Fibroblast of skin of right quadriceps (primary cell): Measurements from ENCODE around the gene CRIP3.
"Not testable (repeated sequence)": the region's sequence is repeated elsewhere in the genome, so short reads cannot be mapped to it uniquely, and the experiment has no call there.

Source experiments
- DNase-seq: peaks from one replicate; pipeline ENCODE4 v3.0.0-alpha.2; 2013

CRIP3 gene, protein sequence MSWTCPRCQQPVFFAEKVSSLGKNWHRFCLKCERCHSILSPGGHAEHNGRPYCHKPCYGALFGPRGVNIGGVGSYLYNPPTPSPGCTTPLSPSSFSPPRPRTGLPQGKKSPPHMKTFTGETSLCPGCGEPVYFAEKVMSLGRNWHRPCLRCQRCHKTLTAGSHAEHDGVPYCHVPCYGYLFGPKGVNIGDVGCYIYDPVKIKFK

DNA sequence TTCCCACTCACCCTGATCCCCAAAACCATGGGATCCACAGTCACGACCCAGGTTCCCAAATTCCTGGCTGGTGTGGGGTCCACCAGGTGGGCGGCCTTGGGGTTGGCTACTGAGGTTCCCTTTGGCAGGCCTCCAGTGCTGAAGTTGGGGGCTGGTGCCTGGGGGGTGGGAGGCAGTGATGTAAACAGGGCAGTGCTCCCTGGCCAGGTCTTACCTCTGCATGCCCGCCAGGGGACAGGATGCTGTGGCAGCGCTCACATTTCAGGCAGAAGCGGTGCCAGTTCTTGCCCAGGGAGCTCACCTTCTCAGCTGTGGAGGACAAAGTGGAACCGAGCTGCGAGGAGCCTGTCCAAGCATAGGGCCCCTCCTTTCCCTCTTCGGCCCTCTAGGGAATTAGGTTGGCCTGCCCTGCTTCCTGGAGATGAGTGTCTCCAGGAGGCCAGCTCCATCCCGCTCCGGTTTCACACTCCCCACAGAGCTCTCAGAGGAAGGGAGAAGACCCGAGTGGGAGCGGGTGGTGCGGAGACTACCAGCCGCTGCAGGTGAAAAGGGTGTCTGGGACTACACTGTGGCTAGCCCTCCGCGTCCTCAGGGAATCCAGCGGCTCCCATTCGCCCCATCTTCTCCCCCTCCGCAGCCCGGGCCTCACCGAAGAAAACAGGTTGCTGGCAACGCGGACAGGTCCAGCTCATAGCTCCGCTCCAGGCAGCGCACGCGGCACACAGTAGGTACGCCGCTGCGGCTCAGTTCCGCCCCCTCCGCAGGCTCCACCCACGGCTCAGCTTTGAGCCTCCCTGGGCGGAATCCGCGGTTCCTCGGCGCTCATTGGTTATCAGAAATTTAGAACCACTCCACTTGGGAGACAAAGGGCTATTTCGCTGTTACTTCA lies at the start of gene CRIP3:
CRIP3 (minus strand) TSS at position 726 of the 889 bp plus-strand sequence; CDS start at position 692, 34 bp downstream.
- peak; percentile 56 for DNase-seq

DNA sequence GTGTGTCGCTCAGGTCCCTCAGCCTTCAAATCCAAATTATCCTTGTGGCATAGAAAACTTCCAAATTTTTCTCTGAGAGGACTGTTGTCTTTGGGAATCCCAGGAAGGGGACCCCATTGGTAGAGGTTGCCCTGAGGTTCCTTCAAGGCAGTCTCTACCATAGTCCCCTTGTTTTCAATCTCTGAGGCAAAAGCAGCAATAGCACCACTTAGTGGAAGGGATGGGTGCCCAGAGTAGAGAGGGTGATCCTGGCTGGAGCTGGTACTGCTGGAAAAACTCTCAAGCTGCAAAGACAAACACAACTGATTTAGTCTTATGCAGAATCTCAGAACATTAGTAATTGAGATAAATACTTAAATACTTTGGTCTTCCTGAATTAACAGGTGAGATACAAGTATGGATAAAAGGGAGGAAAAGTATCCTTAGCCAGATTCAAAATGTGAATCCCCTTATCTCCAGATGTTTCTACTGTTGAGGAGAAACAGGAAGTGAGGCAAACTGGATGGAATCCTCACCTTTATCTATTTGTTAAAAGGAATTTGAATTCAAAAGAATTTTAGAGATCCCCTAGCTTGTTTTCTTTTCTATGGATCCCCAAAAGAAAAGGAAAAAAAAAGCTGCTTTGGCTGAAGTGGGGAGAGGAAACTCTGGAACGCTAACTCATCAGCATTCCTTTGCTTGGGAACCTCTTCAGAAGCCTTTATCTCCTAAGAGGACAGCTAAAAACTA lies 47.4 kb upstream of the CRIP3 start:
- DNase-seq: no peak

DNA sequence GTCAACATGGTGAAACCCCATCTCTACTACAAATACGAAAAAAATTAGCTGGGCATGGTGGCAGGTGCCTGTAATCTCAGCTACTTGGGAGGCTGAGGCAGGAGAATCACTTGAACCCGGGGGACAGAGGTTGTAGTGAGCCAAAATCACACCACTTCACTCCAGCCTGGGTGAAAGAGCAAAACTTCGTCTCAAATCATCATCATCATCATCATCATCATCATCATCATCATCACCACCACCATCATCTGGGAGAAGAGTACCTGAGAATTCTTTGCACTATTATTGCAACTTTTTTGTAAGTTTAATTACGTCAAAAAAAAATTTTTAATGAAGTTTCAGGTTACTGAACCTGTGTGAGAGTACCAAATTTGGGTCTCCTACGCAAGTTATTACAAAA lies 43.3 kb upstream of the CRIP3 start:
- DNase-seq: not testable (repeated sequence)

DNA sequence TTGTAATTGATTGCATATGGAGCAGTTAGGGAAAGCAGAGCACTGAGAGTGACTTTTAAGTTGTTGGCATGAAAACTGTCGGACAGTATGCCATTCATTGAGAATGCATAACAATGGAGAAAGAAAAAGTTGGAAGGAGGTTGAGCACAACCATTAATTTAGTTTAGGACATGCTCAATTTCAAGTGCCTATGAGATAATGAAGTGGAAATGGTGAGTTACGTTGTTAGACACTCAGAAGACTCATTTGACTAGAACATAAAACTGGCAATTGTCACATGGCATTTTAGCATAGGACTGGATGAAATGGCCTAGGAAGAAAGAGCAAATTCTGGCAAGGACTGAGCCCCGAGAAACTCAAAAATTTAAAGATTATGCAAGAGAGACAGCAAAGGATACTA lies 38.8 kb upstream of the CRIP3 start:
- no peak for DNase-seq

DNA sequence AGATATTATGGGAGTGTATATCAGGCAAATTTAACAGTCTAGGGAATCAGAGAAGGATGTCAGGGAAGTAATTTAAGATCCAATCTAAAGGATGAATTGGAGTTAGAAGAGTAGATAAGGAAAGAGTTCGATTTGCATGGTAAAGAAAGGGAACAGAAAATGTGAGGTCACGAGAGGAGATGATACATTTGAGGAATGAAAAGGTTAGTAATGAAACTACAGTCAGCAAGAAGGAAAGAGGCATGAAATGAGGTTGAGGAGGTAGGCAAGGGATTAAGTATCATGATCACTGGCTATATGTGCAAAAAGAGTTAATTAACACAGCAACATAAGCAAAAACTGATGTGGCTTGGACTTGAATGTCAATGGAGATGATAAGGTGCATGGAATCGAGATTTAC lies 38.4 kb upstream of the CRIP3 start:
- DNase-seq: no peak

- DNase-seq: not testable (repeated sequence)
These were observed 37.6 kb upstream of the CRIP3 start for GRCh38 chr6:43346243-43346642.

- DNase-seq: no peak
These were observed 30.5 kb upstream of the CRIP3 start for GRCh38 chr6:43339168-43339567.

GRCh38 chr6:43338243-43338642 lies 29.6 kb upstream of the CRIP3 start:
- no peak for DNase-seq

DNA sequence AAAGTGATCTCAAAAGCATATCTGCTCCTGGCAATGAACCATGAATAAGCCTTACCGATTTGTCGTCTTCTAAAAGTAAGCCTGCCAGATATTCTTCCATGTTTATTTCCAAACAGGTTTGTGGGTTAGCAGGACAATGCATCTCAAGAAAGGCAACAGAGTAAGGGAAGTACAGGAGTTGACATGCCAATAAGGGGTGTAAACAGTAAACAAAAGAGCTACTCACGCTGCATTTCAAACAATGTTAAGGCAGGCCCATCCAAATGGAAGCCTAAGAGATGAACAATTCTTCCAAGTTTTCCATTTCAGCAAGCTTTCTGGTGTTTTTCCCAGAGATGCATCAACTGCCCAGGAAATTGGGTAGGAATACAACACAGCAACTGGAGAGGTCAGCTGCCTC lies 27.8 kb upstream of the CRIP3 start:
- DNase-seq: no peak

GRCh38 chr6:43335469-43335868 lies 26.8 kb upstream of the CRIP3 start:
- no peak for DNase-seq

- peak; percentile 70 for DNase-seq
These were observed 26.0 kb upstream of the CRIP3 start for GRCh38 chr6:43334466-43335095.

GRCh38 chr6:43331891-43332290 lies 23.3 kb upstream of the CRIP3 start:
- no peak for DNase-seq

GRCh38 chr6:43331470-43331869 lies 22.8 kb upstream of the CRIP3 start:
- DNase-seq: no peak

GRCh38 chr6:43328528-43328927 lies 19.9 kb upstream of the CRIP3 start:
- no peak for DNase-seq

DNA sequence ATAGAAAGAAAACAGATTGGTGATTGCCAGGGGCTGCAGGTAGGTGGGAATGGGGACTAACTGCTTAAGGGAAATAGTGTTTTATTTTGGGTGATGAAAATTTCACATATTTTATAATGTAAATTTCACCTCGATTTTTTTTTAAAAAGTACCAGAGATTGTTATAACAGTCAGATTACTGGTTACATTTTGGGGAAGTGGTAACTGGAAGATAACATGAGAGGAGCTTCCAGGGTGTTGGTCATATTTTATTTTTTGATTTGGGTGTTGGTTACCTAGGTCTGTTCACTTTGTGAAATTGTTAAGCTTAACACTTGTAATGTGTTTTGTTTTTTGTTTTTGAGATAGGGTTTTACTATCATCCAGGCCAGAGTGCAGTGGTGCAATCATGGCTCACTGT lies 17.2 kb upstream of the CRIP3 start:
- DNase-seq: no peak

DNA sequence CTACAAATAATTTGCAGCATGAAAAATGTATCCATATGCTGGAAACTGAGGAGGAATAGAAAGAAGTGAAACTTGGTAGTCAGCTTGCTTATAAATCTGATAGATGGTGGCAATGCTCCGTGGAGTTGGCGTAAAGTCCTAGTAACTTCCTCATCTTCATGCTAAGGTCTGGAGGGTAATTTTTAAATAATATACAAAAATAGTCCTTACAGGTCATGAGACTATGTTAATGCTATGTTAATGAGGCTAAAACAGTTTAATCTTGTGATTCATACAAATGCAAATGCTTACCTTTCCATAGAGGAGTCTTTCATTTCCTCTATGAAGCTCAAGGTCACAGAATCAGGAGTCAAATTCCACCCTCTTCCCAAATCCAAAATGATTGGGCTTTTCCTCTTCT lies 9.4 kb upstream of the CRIP3 start:
- DNase-seq: no peak

DNA sequence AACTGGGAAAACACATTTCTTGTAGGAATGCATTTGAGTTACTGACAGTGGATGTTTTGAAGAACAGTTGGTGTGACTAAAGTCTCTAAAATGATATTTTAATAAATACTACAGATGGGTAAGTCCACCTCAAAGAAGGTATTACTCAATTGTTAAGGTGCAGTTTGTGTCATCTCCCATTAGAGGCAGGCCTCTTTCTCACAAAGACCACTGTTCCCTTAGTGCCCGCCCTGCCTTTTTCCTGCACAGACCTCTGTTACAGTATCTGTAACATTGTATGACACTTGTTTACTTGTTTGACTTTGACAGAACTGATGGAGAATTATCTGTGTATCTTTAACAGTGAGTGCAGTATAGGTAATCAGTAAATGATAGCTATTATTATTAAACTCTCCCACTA lies 5.2 kb upstream of the CRIP3 start:
- no peak for DNase-seq

GRCh38 chr6:43311666-43312065 lies 3.0 kb upstream of the CRIP3 start:
- DNase-seq: no peak

DNA sequence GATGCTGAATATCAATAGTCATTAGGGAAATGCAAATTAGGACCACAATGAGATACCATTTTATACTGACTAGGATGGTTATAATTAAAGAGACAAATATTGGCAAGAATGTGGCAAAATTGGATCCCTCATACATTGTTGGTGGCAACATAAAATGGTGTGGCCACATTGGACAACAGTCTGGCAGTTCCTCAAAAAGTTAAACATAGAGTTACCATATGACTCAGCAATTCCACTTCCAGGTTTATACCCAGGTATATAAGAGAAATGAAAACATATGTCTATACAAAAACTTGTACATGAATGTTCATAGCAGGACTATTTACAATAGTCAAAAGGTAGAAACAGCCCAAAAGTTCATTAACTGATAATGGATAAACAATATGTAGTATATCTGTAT lies 2.0 kb upstream of the CRIP3 start:
- DNase-seq: no peak

DNA sequence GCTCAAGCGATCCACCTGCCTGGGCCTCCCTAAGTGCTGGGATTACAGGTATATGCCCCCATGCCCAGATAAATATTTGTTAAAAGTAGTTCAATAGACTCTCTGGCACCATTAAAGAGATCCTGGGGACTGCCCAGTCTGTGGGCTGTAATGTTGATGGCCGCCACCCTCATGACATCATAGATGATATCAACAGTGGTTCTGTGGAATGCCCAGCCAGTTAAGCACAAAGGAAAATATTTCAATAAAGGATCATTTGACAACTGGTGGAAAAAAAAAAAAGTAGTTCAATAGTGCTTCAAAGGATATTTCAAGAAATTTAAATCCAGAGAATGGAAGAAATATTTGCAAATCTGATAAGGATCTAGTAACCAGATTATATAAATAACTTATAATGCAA lies 1.5 kb upstream of the CRIP3 start:
- DNase-seq: no peak

DNA sequence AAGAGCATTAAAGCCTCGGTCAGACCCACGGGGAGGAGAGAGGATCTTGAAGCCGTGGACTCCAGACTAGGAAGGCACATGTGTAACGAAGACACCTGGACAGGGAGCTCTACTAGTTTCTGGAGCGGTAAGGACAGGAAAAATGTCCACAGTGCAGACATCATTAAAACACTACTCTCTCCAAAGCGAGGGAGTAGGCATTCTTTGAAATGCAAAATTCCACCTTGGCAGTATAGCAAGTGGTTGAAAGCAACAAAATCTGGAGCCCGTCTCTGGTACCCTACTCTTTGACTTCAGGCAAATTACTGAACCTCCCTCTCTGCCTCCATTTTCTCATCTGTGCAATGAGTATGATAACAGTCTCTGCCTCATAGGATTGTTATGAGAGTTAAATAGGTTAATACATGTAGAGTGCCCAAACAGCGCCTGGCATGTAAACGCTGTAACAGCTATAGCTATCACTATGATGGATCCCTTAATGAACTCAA lies 408 bp upstream of the CRIP3 start:
- DNase-seq: no peak

- no peak for DNase-seq
These were observed 1.1 kb downstream of the CRIP3 start for GRCh38 chr6:43307451-43308100.

GRCh38 chr6:43306086-43306485 lies 2.5 kb downstream of the CRIP3 start:
- no peak for DNase-seq
